ENCODE measurements around the gene MANBA. TPM values are rescaled to one million over a fixed set of nuclear protein-coding genes. Genes with fewer than 3 reads are reported as not detected.

Gene MANBA
- total and polyA plus RNA-seq, 2 of the 13 experiments (the other 11 are each of a cell fraction or from before 2014, with no cell fraction given): 11.7 to 33.3 TPM

GRCh38 chr4:102722740-102723139, 38.0 kb downstream of the MANBA start:
- POLR2A ChIA-PET: no interaction called here
- Histone ChIP-seq H3K4me3 (replicated peaks in 1 of 3; ENCODE audit: insufficient read depth in 1 of 3, low read depth in 2 of 3, low read length in 3 of 3) (no peak overlapping the region), H3K36me3 (replicated peaks in 1 of 2; ENCODE audit: control insufficient read depth in 1 of 2, insufficient read depth in 2 of 2, low read length in 2 of 2) (peaks cover 0 to 3% of the 10 kb centered on the region in 2 experiments; a peak in 1 of 5 replicates), H3K79me2 (ENCODE audit: insufficient read depth, low read length) (peaks cover 2% of the 10 kb centered on the region), H3K4me1 (ENCODE audit: insufficient read depth, low read length) (peaks cover 33% of the 10 kb centered on the region), H2AFZ (ENCODE audit: low read length) (no peak overlapping the region), H3K27me3 (ENCODE audit: control insufficient read depth in 1 of 2, insufficient read depth in 2 of 2, low read length in 2 of 2) (no peaks in the 10 kb centered on the region), H3K9ac (ENCODE audit: insufficient read depth, low read depth, low read length) (no peak overlapping the region), H3K9me3 (ENCODE audit: low read length) (no peaks in the 10 kb centered on the region), H3K27ac (ENCODE audit: extremely low read length, insufficient read depth, low read length) (no peak overlapping the region), H3K4me2 (ENCODE audit: low read depth, low read length) (no peak overlapping the region), H4K20me1 (ENCODE audit: insufficient read depth, low read length) (no peaks in the 10 kb centered on the region)
- intact Hi-C loops (cut with micrococcal nuclease; ENCODE audit: unreplicated experiment): no loop called here
- BruUV-seq (replicated peaks): no TSS peak
- CTCF ChIA-PET (ENCODE audit: low intra/inter-chr PET ratio, low total read pairs): no interaction called here
- no peak for DNase-seq (ENCODE audit: low spot score)
- no peak for FAIRE-seq
- 95% methylated on average over 8 of the region's 8 CpGs for WGBS (ENCODE audit: low lambda C conversion rate)
- in situ Hi-C loops (cut with HindIII; ENCODE audit: extremely low pct_ligation_motif_present, low pct_unique_long_range_greater_than_20kb): no loop called here
- ATAC-seq: no peak
- TF ChIP-seq ZNF564 (CRISPR knock-in tag; IDR thresholded peaks at IDR 0.05) (no peak), TFAP4 (IDR thresholded peaks at IDR 0.05; ENCODE audit: borderline replicate concordance, low read depth) (no peak), ZNF720 (CRISPR knock-in tag; IDR thresholded peaks at IDR 0.05) (no peak), ASH2L (IDR thresholded peaks at IDR 0.05; ENCODE audit: insufficient read length, low read depth, low read length) (no peak), ZNF224 (CRISPR knock-in tag; IDR thresholded peaks at IDR 0.05) (no peak), SCMH1 (CRISPR knock-in tag; IDR thresholded peaks at IDR 0.05; ENCODE audit: borderline replicate concordance) (no peak), ONECUT2 (CRISPR knock-in tag; IDR thresholded peaks at IDR 0.05) (no peak), REST (IDR thresholded peaks at IDR 0.05; ENCODE audit: borderline replicate concordance in 1 of 2, low read depth in 1 of 2, low read length in 2 of 2) (no peak), AFF4 (CRISPR knock-in tag; IDR thresholded peaks at IDR 0.05) (no peak), ATF6 (CRISPR knock-in tag; conservative IDR thresholded peaks at IDR 0.05) (no peak), GATA4 (IDR thresholded peaks at IDR 0.05; ENCODE audit: borderline replicate concordance, low read depth) (no peak), RBM39 (IDR thresholded peaks at IDR 0.05; ENCODE audit: low read depth, low read length, poor library complexity, severe bottlenecking) (no peak), ZNF101 (CRISPR knock-in tag; IDR thresholded peaks at IDR 0.05; ENCODE audit: borderline replicate concordance, low read depth) (no peak), PCBP2 (optimal IDR thresholded peaks at IDR 0.05; ENCODE audit: low read depth, low read length, poor library complexity, severe bottlenecking) (no peak)
